ENCODE measurements around the gene SHC3. TPM values are rescaled to one million over a fixed set of nuclear protein-coding genes. Genes with fewer than 3 reads are reported as not detected.

SHC3 gene
- total and polyA plus RNA-seq, 2 donors from 2014 or later = 0.95 to 1.5 TPM

DNA sequence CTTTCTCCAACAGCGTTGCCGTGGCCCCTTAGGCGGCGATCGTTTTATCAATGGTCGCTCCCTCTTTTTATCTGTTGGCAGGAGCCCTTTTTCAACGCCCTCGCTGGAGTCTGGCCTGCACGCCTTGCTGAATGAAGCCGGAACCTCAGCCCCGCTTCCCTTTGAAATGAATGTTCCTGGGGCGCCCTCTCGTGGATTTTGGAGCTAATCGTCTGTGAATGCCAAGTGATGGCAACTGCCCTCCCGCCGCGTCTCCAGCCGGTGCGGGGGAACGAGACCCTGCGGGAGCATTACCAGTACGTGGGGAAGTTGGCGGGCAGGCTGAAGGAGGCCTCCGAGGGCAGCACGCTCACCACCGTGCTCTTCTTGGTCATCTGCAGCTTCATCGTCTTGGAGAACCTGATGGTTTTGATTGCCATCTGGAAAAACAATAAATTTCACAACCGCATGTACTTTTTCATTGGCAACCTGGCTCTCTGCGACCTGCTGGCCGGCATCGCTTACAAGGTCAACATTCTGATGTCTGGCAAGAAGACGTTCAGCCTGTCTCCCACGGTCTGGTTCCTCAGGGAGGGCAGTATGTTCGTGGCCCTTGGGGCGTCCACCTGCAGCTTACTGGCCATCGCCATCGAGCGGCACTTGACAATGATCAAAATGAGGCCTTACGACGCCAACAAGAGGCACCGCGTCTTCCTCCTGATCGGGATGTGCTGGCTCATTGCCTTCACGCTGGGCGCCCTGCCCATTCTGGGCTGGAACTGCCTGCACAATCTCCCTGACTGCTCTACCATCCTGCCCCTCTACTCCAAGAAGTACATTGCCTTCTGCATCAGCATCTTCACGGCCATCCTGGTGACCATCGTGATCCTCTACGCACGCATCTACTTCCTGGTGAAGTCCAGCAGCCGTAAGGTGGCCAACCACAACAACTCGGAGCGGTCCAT, 177.4 kb downstream of the SHC3 start:
- peak; percentile 81 for TF ChIP-seq CTCF (IDR thresholded peaks at IDR 0.05; ENCODE audit: borderline replicate concordance, extremely low read depth, insufficient read depth)
- Histone ChIP-seq H3K9me3 (ENCODE audit: control insufficient read depth in 2 of 3, insufficient read depth in 1 of 3, low read length in 3 of 3) (no peaks in the 10 kb centered on the region), H3K27me3 (ENCODE audit: control insufficient read depth, insufficient read depth, low read length) (no peaks in the 10 kb centered on the region), H3K36me3 (ENCODE audit: control insufficient read depth in 2 of 3, insufficient read depth in 3 of 3, low read length in 3 of 3) (peaks cover 0 to 5% (median under 1%) of the 10 kb centered on the region in 3 donors), H3K4me1 (ENCODE audit: control insufficient read depth in 2 of 3, insufficient read depth in 2 of 3, low read depth in 1 of 3, low read length in 3 of 3) (peaks cover 0 to 10% (median 0%) of the 10 kb centered on the region in 3 donors), H3K27ac (ENCODE audit: low read depth in 2 of 2, low read length in 2 of 2) (peak overlapping the region in 1 of 2 donors; percentile 3), H3K9ac (ENCODE audit: low read length in 3 of 3) (no peak overlapping the region), H3K4me3 (ENCODE audit: low read length in 3 of 3) (peak overlapping the region in 1 of 3 donors; percentile 4)
- DNase-seq = peak; percentile 92 to 96 (median 93)
- peak; percentile 52 for FAIRE-seq
- intact Hi-C loops (cut with DNase I) = loop anchor here (5.0 kb wide), 1 partner anchor 409 kb away; no protein-coding TSS in a partner anchor

GRCh38 chr9:89000371-89000781, 178.2 kb downstream of the SHC3 start:
- TF ChIP-seq CTCF (IDR thresholded peaks at IDR 0.05; ENCODE audit: borderline replicate concordance, extremely low read depth, insufficient read depth) = no peak
- no peak overlapping the region for H3K9ac ChIP-seq (ENCODE audit: low read length in 3 of 3)
- peaks cover 0 to 5% (median 2%) of the 10 kb centered on the region in 3 donors for H3K36me3 ChIP-seq (ENCODE audit: control insufficient read depth in 2 of 3, insufficient read depth in 3 of 3, low read length in 3 of 3)
- H3K4me1 ChIP-seq (ENCODE audit: control insufficient read depth in 2 of 3, insufficient read depth in 2 of 3, low read depth in 1 of 3, low read length in 3 of 3) = peaks cover 0 to 10% (median 0%) of the 10 kb centered on the region in 3 donors
- FAIRE-seq (no peak), DNase-seq (peak in 1 of 5 donors; percentile 8)
- intact Hi-C loops (cut with DNase I) = loop anchor here (5.0 kb wide), 1 partner anchor 408 kb away; no protein-coding TSS in a partner anchor
- H3K27ac ChIP-seq (ENCODE audit: low read depth in 2 of 2, low read length in 2 of 2) = peak overlapping the region in 1 of 2 donors; percentile 3
- H3K27me3 ChIP-seq (ENCODE audit: control insufficient read depth, insufficient read depth, low read length) = no peaks in the 10 kb centered on the region
- H3K4me3 ChIP-seq (ENCODE audit: low read length in 3 of 3) = no peak overlapping the region
- H3K9me3 ChIP-seq (ENCODE audit: control insufficient read depth in 2 of 3, insufficient read depth in 1 of 3, low read length in 3 of 3) = no peaks in the 10 kb centered on the region

- H3K9ac ChIP-seq (ENCODE audit: low read length in 3 of 3) = peak overlapping the region in 1 of 3 donors; percentile 5
- peaks cover 0 to 10% (median 0%) of the 10 kb centered on the region in 3 donors for H3K4me1 ChIP-seq (ENCODE audit: control insufficient read depth in 2 of 3, insufficient read depth in 2 of 3, low read depth in 1 of 3, low read length in 3 of 3)
- H3K27me3 ChIP-seq (ENCODE audit: control insufficient read depth, insufficient read depth, low read length) = no peaks in the 10 kb centered on the region
- TF ChIP-seq CTCF (IDR thresholded peaks at IDR 0.05; ENCODE audit: borderline replicate concordance, extremely low read depth, insufficient read depth) = no peak
- peaks cover 0 to 3% (median 2%) of the 10 kb centered on the region in 3 donors for H3K36me3 ChIP-seq (ENCODE audit: control insufficient read depth in 2 of 3, insufficient read depth in 3 of 3, low read length in 3 of 3)
- peak; percentile 43 to 93 (median 57) for DNase-seq
- no peak overlapping the region for H3K4me3 ChIP-seq (ENCODE audit: low read length in 3 of 3)
- FAIRE-seq = no peak
- no peaks in the 10 kb centered on the region for H3K9me3 ChIP-seq (ENCODE audit: control insufficient read depth in 2 of 3, insufficient read depth in 1 of 3, low read length in 3 of 3)
- peak overlapping the region; percentile 43 to 65 for H3K27ac ChIP-seq (ENCODE audit: low read depth in 2 of 2, low read length in 2 of 2)
- intact Hi-C loops (cut with DNase I) = no loop called here
These were observed 179.7 kb downstream of the SHC3 start for GRCh38 chr9:88998911-88999310.

Measured in kidney (tissue), 14 donors.